ENCODE data around the gene MIB1. TPM values are rescaled to one million over a fixed set of nuclear protein-coding genes. Genes with fewer than 3 reads are reported as not detected.

The MIB1 gene
- total RNA-seq, 2 donors from 2014 or later: 13.8 to 18.7 TPM

GRCh38 chr18:21912339-21913239 lies 172.0 kb downstream of the MIB1 start:
- TF ChIP-seq POLR2A (IDR thresholded peaks at IDR 0.05): no peak
- TF ChIP-seq CTCF (IDR thresholded peaks at IDR 0.05): no peak
- Histone ChIP-seq H3K4me3 (no peak overlapping the region), H3K36me3 (replicated peaks in 1 of 2; ENCODE audit: insufficient read depth in 1 of 2, low read depth in 2 of 2) (no peaks in the 10 kb centered on the region), H3K27me3 (no peaks in the 10 kb centered on the region), H3K4me1 (no peaks in the 10 kb centered on the region), H3K9me3 (no peaks in the 10 kb centered on the region), H3K27ac (no peak overlapping the region)
- DNase-seq: no peak
- 59 to 61% methylated on average over 5 of the region's 5 CpGs for WGBS, 2 donors
- intact Hi-C loops (cut with DNase I): loop anchor here (5.0 kb wide), 1 partner anchor 655 kb away; no protein-coding TSS in a partner anchor
- ATAC-seq: no peak

GRCh38 chr18:21914739-21915319 lies 174.2 kb downstream of the MIB1 start:
- intact Hi-C loops (cut with DNase I): loop anchor here (5.0 kb wide), 1 partner anchor 652 kb away; no protein-coding TSS in a partner anchor
- H3K36me3 ChIP-seq (replicated peaks in 1 of 2; ENCODE audit: insufficient read depth in 1 of 2, low read depth in 2 of 2): no peaks in the 10 kb centered on the region
- H3K9me3 ChIP-seq: peaks cover 0 to 2% (median 0%) of the 10 kb centered on the region in 3 donors
- no peaks in the 10 kb centered on the region for H3K27me3 ChIP-seq
- no peak overlapping the region for H3K27ac ChIP-seq
- ATAC-seq (peak; percentile 69), DNase-seq (peak; percentile 37 to 54 (median 46))
- 47 to 53% methylated on average over 2 of the region's 2 CpGs for WGBS, 2 donors
- TF ChIP-seq CTCF (IDR thresholded peaks at IDR 0.05) (peak; percentile 41 to 87 (median 74)), POLR2A (IDR thresholded peaks at IDR 0.05) (no peak)
- no peak overlapping the region for H3K4me3 ChIP-seq
- H3K4me1 ChIP-seq: no peaks in the 10 kb centered on the region

GRCh38 chr18:21915546-21915945 lies 175.0 kb downstream of the MIB1 start:
- peaks cover 0 to 2% (median 0%) of the 10 kb centered on the region in 3 donors for H3K9me3 ChIP-seq
- no peaks in the 10 kb centered on the region for H3K36me3 ChIP-seq (replicated peaks in 1 of 2; ENCODE audit: insufficient read depth in 1 of 2, low read depth in 2 of 2)
- DNase-seq (no peak), ATAC-seq (no peak)
- H3K4me3 ChIP-seq: no peak overlapping the region
- intact Hi-C loops (cut with DNase I): no loop called here
- WGBS, 2 donors: 77 to 78% methylated on average over 9 of the region's 9 CpGs
- no peaks in the 10 kb centered on the region for H3K27me3 ChIP-seq
- no peak for TF ChIP-seq POLR2A (IDR thresholded peaks at IDR 0.05)
- no peak for TF ChIP-seq CTCF (IDR thresholded peaks at IDR 0.05)
- H3K27ac ChIP-seq: no peak overlapping the region
- no peaks in the 10 kb centered on the region for H3K4me1 ChIP-seq

- 86 to 92% methylated on average over 2 of the region's 2 CpGs for WGBS, 2 donors
Measured at GRCh38 chr18:21916594-21916993, 176.0 kb downstream of the MIB1 start.

More at GRCh38 chr18:21916594-21916993, 176.0 kb downstream of the MIB1 start:
- DNase-seq: no peak
- TF ChIP-seq CTCF (IDR thresholded peaks at IDR 0.05) (no peak), POLR2A (IDR thresholded peaks at IDR 0.05) (no peak)
- Histone ChIP-seq H3K4me3 (no peak overlapping the region), H3K9me3 (peaks cover 0 to 2% (median 0%) of the 10 kb centered on the region in 3 donors), H3K27ac (no peak overlapping the region), H3K27me3 (no peaks in the 10 kb centered on the region), H3K36me3 (replicated peaks in 1 of 2; ENCODE audit: insufficient read depth in 1 of 2, low read depth in 2 of 2) (no peaks in the 10 kb centered on the region), H3K4me1 (no peaks in the 10 kb centered on the region)
- intact Hi-C loops (cut with DNase I): no loop called here
- no peak for ATAC-seq

All from body of pancreas (tissue), 4 donors.